IPS-20b (cell line): ENCODE results near the gene DLG2.

Experiments
- H3K27ac ChIP-seq: one replicate; pipeline ENCODE4 v1.5.1; 2013; ENCODE audit warnings: low read length
- H3K27me3 ChIP-seq: 2 replicates; pipeline ENCODE4 v1.6.1; 2013; ENCODE audit warnings: mild to moderate bottlenecking, low read length, inconsistent platforms; ENCODE audit not compliant: insufficient read depth
- H3K36me3 ChIP-seq: 2 replicates; pipeline ENCODE4 v1.6.1; 2013; ENCODE audit warnings: low read depth, mild to moderate bottlenecking, inconsistent platforms, low read length, moderate library complexity; ENCODE audit not compliant: insufficient read depth
- H3K4me1 ChIP-seq: 2 replicates; pipeline ENCODE4 v1.6.1; 2013; ENCODE audit warnings: mild to moderate bottlenecking, control low read depth, inconsistent platforms, low read length, moderate library complexity; ENCODE audit not compliant: insufficient read depth
- H3K4me3 ChIP-seq: 2 replicates; pipeline ENCODE4 v1.5.1; 2013; ENCODE audit warnings: mild to moderate bottlenecking, low read length, inconsistent platforms
- H3K9ac ChIP-seq: 2 replicates; pipeline ENCODE4 v1.6.1; 2013; ENCODE audit warnings: low read depth, mild to moderate bottlenecking, inconsistent platforms, low read length, moderate library complexity
- H3K9me3 ChIP-seq: 2 replicates; pipeline ENCODE4 v1.6.1; 2013; ENCODE audit warnings: mild to moderate bottlenecking, low read depth, low read length, inconsistent platforms; ENCODE audit not compliant: insufficient read depth

Gene DLG2

DNA sequence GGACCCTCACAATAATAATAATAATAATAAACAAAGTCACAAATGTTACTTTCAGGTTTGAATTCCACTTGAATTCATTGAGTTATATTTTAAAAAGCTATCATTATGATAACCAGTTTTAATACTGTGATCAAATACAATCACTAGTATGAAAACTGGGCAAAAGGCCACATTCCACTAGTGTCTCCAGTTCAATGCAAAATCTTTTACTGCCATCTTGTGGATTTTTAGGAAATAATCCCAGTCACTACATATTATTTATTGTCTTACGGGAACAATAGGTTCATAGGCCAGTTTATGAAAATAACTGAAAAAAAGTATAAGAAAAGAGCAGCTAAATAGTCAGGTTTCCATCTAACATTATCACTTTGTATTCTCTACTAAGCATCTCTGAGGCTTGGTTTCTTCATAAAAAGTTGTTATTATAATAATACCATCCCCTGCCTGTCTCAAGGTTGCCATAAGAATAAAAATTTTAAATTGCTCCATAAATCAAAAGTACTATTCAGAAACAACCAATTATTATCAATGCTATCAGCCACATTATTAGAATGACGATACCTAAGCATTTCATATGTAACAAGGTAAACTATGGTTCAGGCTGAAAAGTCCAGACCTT is 1807.1 kb downstream of the DLG2 start:
- Histone ChIP-seq H3K36me3 (no peaks in the 10 kb centered on the region), H3K4me3 (no peak overlapping the region), H3K27ac (no peak overlapping the region), H3K27me3 (no peaks in the 10 kb centered on the region), H3K9me3 (no peaks in the 10 kb centered on the region), H3K4me1 (0 out of 2 replicates have a peak, but pooled peaks cover 3% of the 10 kb centered on the region), H3K9ac (no peak overlapping the region)

DNA sequence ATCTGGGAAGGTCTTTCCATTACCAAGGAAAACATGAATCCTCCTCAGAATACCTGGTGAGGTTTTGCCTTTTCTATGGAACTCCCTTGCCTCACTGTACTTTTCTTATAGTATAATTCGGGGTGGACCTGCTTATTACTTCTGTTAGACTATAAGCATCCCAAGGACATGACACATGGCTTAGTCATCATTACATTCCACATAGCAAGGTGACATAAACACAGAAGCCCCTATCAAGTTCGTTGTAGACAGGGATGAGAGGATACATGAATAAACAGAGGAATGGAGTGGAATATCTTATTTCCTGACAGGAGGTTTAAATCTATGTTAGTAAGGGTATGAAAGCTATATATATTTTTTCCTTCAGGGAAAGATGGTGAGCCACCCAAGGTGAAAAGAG is 1808.8 kb downstream of the DLG2 start:
- H3K9me3 ChIP-seq, result no peaks in the 10 kb centered on the region
- no peak overlapping the region for H3K9ac ChIP-seq
- no peak overlapping the region for H3K4me3 ChIP-seq
- no peaks in the 10 kb centered on the region for H3K27me3 ChIP-seq
- 0 out of 2 replicates have a peak, but pooled peaks cover 3% of the 10 kb centered on the region for H3K4me1 ChIP-seq
- H3K36me3 ChIP-seq, result no peaks in the 10 kb centered on the region
- H3K27ac ChIP-seq, result no peak overlapping the region

GRCh38 chr11:83816572-83817187 is 1810.5 kb downstream of the DLG2 start:
- H3K4me1 ChIP-seq, result 0 out of 2 replicates have a peak, but pooled peaks cover 3% of the 10 kb centered on the region
- H3K36me3 ChIP-seq, result no peaks in the 10 kb centered on the region
- no peaks in the 10 kb centered on the region for H3K9me3 ChIP-seq
- no peak overlapping the region for H3K27ac ChIP-seq
- no peak overlapping the region for H3K4me3 ChIP-seq
- H3K9ac ChIP-seq, result no peak overlapping the region
- no peaks in the 10 kb centered on the region for H3K27me3 ChIP-seq

GRCh38 chr11:83815736-83816135 is 1811.4 kb downstream of the DLG2 start:
- Histone ChIP-seq H3K27me3 (no peaks in the 10 kb centered on the region), H3K4me1 (0 out of 2 replicates have a peak, but pooled peaks cover 3% of the 10 kb centered on the region), H3K9me3 (no peaks in the 10 kb centered on the region), H3K9ac (no peak overlapping the region), H3K27ac (no peak overlapping the region), H3K4me3 (no peak overlapping the region), H3K36me3 (no peaks in the 10 kb centered on the region)

GRCh38 chr11:83813296-83813695 is 1813.8 kb downstream of the DLG2 start:
- Histone ChIP-seq H3K4me3 (no peak overlapping the region), H3K36me3 (no peaks in the 10 kb centered on the region), H3K27ac (no peak overlapping the region), H3K27me3 (no peaks in the 10 kb centered on the region), H3K4me1 (0 out of 2 replicates have a peak, but pooled peaks cover 3% of the 10 kb centered on the region), H3K9me3 (no peaks in the 10 kb centered on the region), H3K9ac (no peak overlapping the region)

DNA sequence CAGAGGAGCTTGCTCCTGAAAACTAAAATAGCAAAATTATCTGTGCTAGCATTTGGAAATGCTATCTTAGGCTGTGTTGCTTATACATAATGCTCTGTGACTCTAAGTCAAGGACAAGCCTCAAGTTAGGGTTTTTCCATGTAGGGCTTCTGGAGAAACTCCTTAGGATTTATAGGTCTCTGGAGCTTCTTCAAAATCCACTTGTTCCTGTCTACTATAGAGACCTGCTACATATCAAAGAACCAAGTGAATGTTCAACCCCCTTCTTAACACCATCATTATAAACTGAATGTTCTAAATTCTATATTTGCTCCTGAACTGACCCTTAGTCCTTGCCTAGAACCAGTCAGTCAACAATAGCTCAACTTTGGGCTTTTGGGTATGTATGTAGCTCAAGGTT is 1817.9 kb downstream of the DLG2 start:
- Histone ChIP-seq H3K36me3 (no peaks in the 10 kb centered on the region), H3K9ac (no peak overlapping the region), H3K27ac (no peak overlapping the region), H3K27me3 (no peaks in the 10 kb centered on the region), H3K9me3 (no peaks in the 10 kb centered on the region), H3K4me1 (no peaks in the 10 kb centered on the region), H3K4me3 (no peak overlapping the region)

DNA sequence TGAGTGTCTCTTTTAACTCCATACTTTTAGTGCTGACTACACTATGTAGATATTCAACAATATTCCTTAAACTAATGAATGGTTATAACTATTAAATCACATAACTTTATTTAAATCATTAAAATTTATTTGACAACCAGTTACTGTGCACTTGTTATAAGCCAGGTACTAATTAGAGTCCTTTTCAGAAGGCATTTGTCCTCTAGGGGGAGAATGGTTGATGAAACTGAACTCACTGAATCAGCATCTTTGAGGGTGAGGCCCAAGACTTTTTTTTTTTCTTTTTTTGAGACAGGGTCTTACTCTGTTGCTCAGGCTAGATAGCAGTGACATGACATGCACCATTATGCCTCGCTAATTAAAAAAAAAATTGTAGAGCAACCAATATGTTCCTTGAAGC is 1825.3 kb downstream of the DLG2 start:
- Histone ChIP-seq H3K4me1 (no peaks in the 10 kb centered on the region), H3K9me3 (no peaks in the 10 kb centered on the region), H3K36me3 (no peaks in the 10 kb centered on the region), H3K9ac (no peak overlapping the region), H3K27ac (no peak overlapping the region), H3K4me3 (no peak overlapping the region), H3K27me3 (no peaks in the 10 kb centered on the region)

GRCh38 chr11:83793310-83793709 is 1833.8 kb downstream of the DLG2 start:
- no peaks in the 10 kb centered on the region for H3K27me3 ChIP-seq
- no peaks in the 10 kb centered on the region for H3K9me3 ChIP-seq
- no peak overlapping the region for H3K4me3 ChIP-seq
- H3K36me3 ChIP-seq, result no peaks in the 10 kb centered on the region
- no peak overlapping the region for H3K27ac ChIP-seq
- H3K9ac ChIP-seq, result no peak overlapping the region
- no peaks in the 10 kb centered on the region for H3K4me1 ChIP-seq

DNA sequence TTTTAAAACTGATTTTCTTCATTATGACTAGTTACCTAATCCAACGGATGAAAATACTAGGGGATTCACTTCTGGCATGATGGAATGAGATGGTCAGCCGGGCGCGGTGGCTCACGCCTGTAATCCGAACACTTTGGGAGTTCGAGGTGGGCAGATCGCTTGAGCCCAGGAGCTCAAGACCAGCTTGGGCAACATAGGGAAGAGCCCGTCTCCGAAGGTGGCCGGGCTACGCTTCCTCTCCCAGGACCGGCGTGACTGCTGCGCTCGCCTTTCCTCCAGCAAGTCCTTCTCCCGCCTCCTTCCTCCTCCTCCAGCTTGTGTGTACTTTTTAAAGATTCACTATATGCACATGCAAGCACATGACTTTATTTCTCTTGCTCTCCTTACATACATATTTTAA is 1835.6 kb downstream of the DLG2 start:
- H3K36me3 ChIP-seq, result no peaks in the 10 kb centered on the region
- no peak overlapping the region for H3K9ac ChIP-seq
- no peaks in the 10 kb centered on the region for H3K9me3 ChIP-seq

DNA sequence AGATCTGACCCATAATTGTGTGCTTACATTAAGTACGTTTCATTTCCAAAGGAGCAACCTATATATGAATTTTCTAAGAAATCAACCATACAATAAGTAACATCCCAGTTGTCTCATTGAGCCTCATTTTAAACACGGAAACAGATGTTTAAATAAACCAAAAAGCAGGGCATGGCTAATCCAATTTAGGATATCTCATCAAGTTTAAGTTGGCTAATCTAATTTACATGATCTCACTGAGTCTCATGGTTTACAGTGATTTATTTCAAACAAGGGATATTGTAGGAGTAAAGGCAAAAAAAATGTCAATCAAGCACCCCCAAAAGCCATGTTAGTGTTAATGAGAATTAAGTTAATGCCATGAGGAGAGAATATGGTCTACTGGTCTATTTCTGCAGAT is 1841.2 kb downstream of the DLG2 start:
- H3K36me3 ChIP-seq, result no peaks in the 10 kb centered on the region
- no peaks in the 10 kb centered on the region for H3K27me3 ChIP-seq
- no peak overlapping the region for H3K27ac ChIP-seq
- no peak overlapping the region for H3K9ac ChIP-seq
- no peak overlapping the region for H3K4me3 ChIP-seq
- H3K9me3 ChIP-seq, result no peaks in the 10 kb centered on the region
- no peaks in the 10 kb centered on the region for H3K4me1 ChIP-seq

More for the DNA sequence above, 1835.6 kb downstream of the DLG2 start:
- H3K4me3 ChIP-seq, result no peak overlapping the region
- no peak overlapping the region for H3K27ac ChIP-seq
- H3K4me1 ChIP-seq, result no peaks in the 10 kb centered on the region
- H3K27me3 ChIP-seq, result no peaks in the 10 kb centered on the region

DNA sequence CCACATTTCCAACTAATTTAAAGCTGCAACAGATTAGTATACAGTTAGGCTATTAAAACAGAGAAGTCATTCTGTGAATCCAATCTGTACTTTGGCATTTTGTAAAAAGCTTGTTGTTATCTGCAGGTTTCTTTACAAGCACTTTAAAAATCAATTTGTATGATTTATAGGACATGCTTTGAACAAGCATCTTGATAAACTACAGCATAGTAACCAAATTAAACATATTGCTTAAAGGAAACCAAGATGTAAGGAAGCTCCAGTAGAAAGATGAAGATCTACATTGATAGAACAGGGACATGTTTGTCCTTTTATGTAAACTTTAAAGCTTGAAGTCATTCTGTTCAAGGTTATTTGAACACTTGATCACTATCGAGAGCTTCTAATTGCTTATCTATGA is 1842.7 kb downstream of the DLG2 start:
- H3K4me3 ChIP-seq, result no peak overlapping the region
- H3K36me3 ChIP-seq, result no peaks in the 10 kb centered on the region
- no peak overlapping the region for H3K27ac ChIP-seq
- H3K27me3 ChIP-seq, result no peaks in the 10 kb centered on the region
- no peak overlapping the region for H3K9ac ChIP-seq
- no peaks in the 10 kb centered on the region for H3K4me1 ChIP-seq
- H3K9me3 ChIP-seq, result no peaks in the 10 kb centered on the region

DNA sequence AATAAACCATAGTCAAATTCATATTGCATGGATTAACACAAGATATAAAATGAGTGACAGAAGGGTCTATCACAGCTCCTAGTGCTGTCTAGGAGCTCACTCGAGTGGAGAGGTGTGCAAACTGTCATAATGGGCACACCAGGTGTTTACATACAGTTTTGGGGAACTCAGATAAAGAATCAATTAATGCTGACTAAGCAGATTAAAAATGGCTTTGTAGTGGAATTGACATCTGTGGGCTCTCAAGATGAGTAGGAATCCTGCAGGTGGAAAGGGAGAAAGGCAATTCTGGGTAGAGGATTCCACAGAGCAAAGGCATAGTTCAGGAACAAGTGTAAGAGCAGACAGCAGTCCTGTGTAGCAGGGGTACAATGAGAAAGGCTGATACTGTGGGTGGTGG is 1844.8 kb downstream of the DLG2 start:
- Histone ChIP-seq H3K9ac (no peak overlapping the region), H3K27ac (no peak overlapping the region), H3K9me3 (no peaks in the 10 kb centered on the region), H3K4me1 (no peaks in the 10 kb centered on the region), H3K36me3 (no peaks in the 10 kb centered on the region), H3K4me3 (no peak overlapping the region), H3K27me3 (no peaks in the 10 kb centered on the region)
